Neutrophil (primary cell): ENCODE data around the gene METRNL.
"Not testable (repeated sequence)": the region's sequence is repeated elsewhere in the genome, so short reads cannot be mapped to it uniquely, and the experiment has no call there.

Experiments used
- H3K27ac ChIP-seq: fragments of 200-600 bp; sonication (generic); 2 replicates; pipeline ENCODE4 v1.5.1; 2016; ENCODE audit warnings: mild to moderate bottlenecking, moderate library complexity
- H3K27me3 ChIP-seq: fragments of 200-600 bp; sonication (generic); 2 replicates; pipeline ENCODE4 v1.6.0; 2016; ENCODE audit warnings: mild to moderate bottlenecking
- H3K36me3 ChIP-seq: fragments of 200-600 bp; sonication (generic); 2 replicates; pipeline ENCODE4 v1.5.1; 2017
- H3K4me1 ChIP-seq, 2 experiments: fragments of 200-600 bp in 1 of 2; sonication (generic) in 1 of 2; 1 replicate in 1 of 2; 2 replicates in 1 of 2; pipeline versions ENCODE4 v1.5.1 to v1.6.1; 2013 to 2016; ENCODE audit warnings: low read depth in 1 of 2, low read length in 1 of 2, mild to moderate bottlenecking in 1 of 2, moderate library complexity in 1 of 2; ENCODE audit not compliant: control insufficient read depth in 1 of 2, insufficient read depth in 1 of 2
- H3K4me3 ChIP-seq, 2 experiments: fragments of 200-600 bp in 1 of 2; sonication (generic) in 1 of 2; 1 replicate in 1 of 2; 2 replicates in 1 of 2; pipeline ENCODE4 v1.5.1; 2013 to 2016; ENCODE audit warnings: low read depth in 1 of 2, low read length in 1 of 2, mild to moderate bottlenecking in 1 of 2, moderate library complexity in 1 of 2
- H3K9me3 ChIP-seq: fragments of 200-600 bp; sonication (generic); 2 replicates; pipeline ENCODE4 v1.5.1; 2016
- TF ChIP-seq, protein P1 (sequence below): fragments of 200-600 bp; sonication (generic); IDR thresholded peaks from 2 replicates; pipeline ENCODE4 v1.5.1; 2016; ENCODE audit warnings: antibody characterized with exemption

Gene METRNL

DNA sequence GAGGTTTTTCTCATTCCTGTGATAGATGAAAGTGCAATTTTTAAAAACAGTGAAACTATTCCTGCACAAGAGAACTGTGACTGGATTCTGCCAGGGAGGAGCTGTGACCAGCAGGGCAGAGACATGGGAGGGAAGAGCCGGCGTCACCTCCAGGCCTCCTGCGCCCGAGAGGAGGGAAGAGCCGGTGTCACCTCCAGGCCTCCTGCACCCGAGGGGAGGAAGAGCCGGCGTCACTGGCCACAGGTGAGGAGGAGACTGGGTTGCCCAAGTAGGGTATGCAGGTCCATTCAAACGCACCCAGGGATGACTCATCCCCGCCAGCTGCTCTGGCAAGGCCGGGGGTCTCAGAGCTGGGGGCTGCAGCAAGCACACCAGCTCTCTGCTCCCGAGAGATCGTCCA, 56.7 kb downstream of the METRNL start:
- H3K9me3 ChIP-seq, result no peaks in the 10 kb centered on the region
- TF ChIP-seq, protein P1, sequence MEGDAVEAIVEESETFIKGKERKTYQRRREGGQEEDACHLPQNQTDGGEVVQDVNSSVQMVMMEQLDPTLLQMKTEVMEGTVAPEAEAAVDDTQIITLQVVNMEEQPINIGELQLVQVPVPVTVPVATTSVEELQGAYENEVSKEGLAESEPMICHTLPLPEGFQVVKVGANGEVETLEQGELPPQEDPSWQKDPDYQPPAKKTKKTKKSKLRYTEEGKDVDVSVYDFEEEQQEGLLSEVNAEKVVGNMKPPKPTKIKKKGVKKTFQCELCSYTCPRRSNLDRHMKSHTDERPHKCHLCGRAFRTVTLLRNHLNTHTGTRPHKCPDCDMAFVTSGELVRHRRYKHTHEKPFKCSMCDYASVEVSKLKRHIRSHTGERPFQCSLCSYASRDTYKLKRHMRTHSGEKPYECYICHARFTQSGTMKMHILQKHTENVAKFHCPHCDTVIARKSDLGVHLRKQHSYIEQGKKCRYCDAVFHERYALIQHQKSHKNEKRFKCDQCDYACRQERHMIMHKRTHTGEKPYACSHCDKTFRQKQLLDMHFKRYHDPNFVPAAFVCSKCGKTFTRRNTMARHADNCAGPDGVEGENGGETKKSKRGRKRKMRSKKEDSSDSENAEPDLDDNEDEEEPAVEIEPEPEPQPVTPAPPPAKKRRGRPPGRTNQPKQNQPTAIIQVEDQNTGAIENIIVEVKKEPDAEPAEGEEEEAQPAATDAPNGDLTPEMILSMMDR, result no peak
- H3K27me3 ChIP-seq, result peaks cover 11% of the 10 kb centered on the region
- no peaks in the 10 kb centered on the region for H3K36me3 ChIP-seq
- H3K4me1 ChIP-seq, result no peaks in the 10 kb centered on the region
- H3K27ac ChIP-seq, result no peak overlapping the region
- no peak overlapping the region for H3K4me3 ChIP-seq

DNA sequence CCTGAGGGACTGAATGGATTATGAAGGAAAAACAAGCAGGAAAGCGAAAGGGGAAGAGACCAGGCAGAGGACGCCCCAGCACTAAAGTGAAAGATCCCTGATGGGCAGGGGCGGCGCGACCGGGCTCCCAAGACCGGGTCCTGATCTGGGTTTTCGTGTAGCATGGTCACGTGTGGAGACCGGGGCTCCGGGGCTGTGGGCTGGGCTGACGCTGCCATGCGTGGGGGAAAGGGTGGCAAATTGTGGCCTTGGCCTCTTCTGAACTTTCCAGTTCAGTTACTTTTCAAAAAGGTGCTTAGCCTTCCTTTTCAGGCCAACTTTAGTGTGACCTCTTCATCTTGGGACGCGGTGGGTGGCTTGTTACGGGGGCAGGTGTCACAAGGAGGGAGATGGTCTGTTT, 57.5 kb downstream of the METRNL start:
- TF ChIP-seq, protein P1, result no peak

DNA sequence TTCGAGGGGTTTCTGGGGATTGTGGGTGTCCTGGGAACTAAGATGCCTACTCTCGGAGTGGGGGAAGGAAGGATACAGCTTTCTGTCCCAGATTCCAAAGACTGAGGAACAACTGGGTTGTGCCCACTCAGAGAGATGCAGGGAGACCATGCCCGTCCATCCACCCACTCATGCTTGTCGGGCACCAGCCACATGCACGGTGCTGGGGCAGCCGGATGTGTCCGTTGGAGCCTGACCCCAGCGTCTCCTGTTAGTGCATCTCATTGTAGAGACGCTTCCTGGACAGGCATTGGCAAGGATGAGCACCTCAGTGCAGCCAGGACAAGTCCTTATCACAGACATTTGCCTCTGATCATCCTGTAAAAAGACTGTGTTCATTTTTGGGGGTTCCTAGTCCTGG, 58.1 kb downstream of the METRNL start:
- Histone ChIP-seq H3K27me3 (peaks cover 7% of the 10 kb centered on the region), H3K4me1 (no peaks in the 10 kb centered on the region), H3K36me3 (no peaks in the 10 kb centered on the region), H3K27ac (no peak overlapping the region), H3K9me3 (no peaks in the 10 kb centered on the region), H3K4me3 (no peak overlapping the region)
- TF ChIP-seq, protein P1, result no peak

More for the DNA sequence above, 57.5 kb downstream of the METRNL start:
- Histone ChIP-seq H3K4me1 (no peaks in the 10 kb centered on the region), H3K4me3 (no peak overlapping the region), H3K9me3 (no peaks in the 10 kb centered on the region), H3K36me3 (no peaks in the 10 kb centered on the region), H3K27me3 (peaks cover 11% of the 10 kb centered on the region), H3K27ac (no peak overlapping the region)

DNA sequence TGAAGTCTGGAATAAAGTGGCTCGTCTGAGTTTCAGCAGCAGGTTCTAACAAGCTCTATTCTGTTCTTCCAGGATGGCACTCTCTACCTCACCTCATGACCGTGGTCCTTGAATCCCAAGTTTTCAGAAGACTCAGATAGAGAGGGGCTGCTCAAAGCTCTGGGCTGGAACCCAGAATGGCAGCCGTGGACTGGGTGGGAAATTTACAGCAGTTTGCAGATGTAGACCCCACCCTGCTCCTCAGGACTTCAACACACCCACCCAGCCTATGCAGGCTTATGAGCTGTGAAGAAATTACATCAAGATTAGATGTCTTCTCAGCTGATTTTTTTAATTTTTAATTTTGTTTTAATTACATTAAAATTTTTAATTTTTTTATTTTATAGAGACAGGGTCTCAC, 59.4 kb downstream of the METRNL start:
- Histone ChIP-seq H3K27ac (no peak overlapping the region), H3K4me1 (no peaks in the 10 kb centered on the region), H3K36me3 (no peaks in the 10 kb centered on the region), H3K27me3 (no peaks in the 10 kb centered on the region), H3K4me3 (no peak overlapping the region), H3K9me3 (no peaks in the 10 kb centered on the region)
- TF ChIP-seq, protein P1, result no peak

DNA sequence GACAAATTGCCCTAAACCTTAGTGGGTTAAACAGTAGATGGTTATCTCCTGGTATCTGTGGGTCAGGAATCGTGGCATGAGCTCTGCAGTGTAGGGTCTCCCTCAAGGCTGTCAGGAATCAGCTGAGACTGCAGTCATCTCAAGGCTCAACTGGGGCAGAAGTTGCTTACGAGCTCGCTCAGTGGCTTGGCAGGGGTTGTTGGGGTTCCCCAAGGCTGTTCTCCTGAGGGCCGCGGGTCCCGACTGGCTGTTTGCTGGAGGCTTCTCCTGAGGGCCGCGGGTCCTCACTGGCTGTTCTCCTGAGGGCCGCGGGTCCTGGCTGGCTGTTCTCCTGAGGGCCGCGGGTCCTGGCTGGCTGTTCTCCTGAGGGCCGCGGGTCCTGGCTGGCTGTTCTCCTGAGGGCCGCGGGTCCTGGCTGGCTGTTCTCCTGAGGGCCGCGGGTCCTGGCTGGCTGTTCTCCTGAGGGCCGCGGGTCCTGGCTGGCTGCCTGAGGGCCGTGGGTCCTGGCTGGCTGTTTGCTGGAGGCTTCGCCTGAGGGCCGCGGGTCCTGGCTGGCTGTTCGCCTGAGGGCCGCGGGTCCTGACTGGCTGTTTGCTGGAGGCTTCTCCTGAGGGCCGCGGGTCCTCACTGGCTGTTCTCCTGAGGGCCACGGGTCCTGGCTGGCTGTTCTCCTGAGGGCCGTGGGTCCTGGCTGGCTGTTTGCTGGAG, 60.3 kb downstream of the METRNL start:
- H3K9me3 ChIP-seq, H3K4me1 ChIP-seq, H3K36me3 ChIP-seq, H3K27ac ChIP-seq, H3K27me3 ChIP-seq, H3K4me3 ChIP-seq: not testable (repeated sequence)

DNA sequence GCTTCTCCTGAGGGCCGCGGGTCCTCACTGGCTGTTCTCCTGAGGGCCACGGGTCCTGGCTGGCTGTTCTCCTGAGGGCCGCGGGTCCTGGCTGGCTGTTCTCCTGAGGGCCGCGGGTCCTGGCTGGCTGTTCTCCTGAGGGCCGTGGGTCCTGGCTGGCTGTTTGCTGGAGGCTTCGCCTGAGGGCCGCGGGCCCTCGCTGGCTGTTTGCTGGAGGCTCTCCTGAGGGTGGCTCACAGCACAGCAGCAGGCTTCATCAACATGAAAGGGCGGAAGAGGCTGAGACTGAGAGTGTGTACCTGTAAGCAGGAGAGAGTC, 60.8 kb downstream of the METRNL start:
- H3K27ac ChIP-seq, H3K4me3 ChIP-seq, H3K27me3 ChIP-seq, H3K4me1 ChIP-seq, H3K9me3 ChIP-seq, H3K36me3 ChIP-seq: not testable (repeated sequence)

DNA sequence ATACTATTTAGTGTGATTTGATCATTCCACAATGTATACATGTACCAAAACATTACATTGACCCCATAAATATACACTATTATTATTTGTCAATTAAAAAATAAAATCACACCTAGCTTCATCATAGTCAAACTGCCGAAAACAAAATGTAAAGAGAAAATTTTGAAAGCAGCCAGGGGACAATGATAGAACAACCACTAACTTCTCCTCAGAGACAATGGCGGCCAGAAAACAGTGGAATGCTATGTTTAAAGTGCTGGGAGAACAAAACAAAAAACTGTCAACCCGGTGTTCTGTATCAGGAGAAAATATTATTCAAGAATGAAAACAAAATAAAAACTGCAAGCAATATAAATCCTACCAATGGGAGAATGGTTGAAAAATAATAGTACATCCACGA, 63.2 kb downstream of the METRNL start:
- Histone ChIP-seq H3K27ac (no peak overlapping the region), H3K4me1 (no peaks in the 10 kb centered on the region), H3K4me3 (no peak overlapping the region), H3K36me3 (no peaks in the 10 kb centered on the region), H3K27me3 (peaks cover 12% of the 10 kb centered on the region), H3K9me3 (no peaks in the 10 kb centered on the region)
- TF ChIP-seq, protein P1, result no peak
